Calu3 (cell line): Measurements from ENCODE around the gene MIPEP. TPM values are rescaled to one million over a fixed set of nuclear protein-coding genes. Genes with fewer than 3 reads are reported as not detected.

Experiments
- BruUV-seq: library from RNA; stranded (reverse); fragments of 400-500 nt; replicated peaks from 2 replicates; lab custom pipeline; 2021; lab: Mats Ljungman, UMichigan
- CTCF ChIA-PET: fragments of 300-600 bp; sonication (Branson Sonifier 250); formaldehyde crosslinking; loops from one replicate; lab custom pipeline; 2022; ENCODE audit warnings: antibody characterized with exemption; lab: Charles Lee
- DNase-seq: peaks from one replicate; pipeline ENCODE4 v3.0.0; 2022
- H3K27ac Mint-ChIP-seq: one replicate; pipeline ENCODE4 v1.8.0; 2022; ENCODE audit warnings: mixed read lengths; ENCODE audit not compliant: unreplicated experiment
- H3K27me3 Mint-ChIP-seq: one replicate; pipeline ENCODE4 v1.8.0; 2022; ENCODE audit warnings: mixed read lengths; ENCODE audit not compliant: unreplicated experiment
- H3K36me3 Mint-ChIP-seq: one replicate; pipeline ENCODE4 v1.8.0; 2022; ENCODE audit warnings: mild to moderate bottlenecking, moderate library complexity, mixed read lengths; ENCODE audit not compliant: insufficient read depth, unreplicated experiment
- H3K4me1 Mint-ChIP-seq: one replicate; pipeline ENCODE4 v1.8.0; 2022; ENCODE audit warnings: mild to moderate bottlenecking, low read depth, mixed read lengths; ENCODE audit not compliant: unreplicated experiment
- H3K4me3 Mint-ChIP-seq: one replicate; pipeline ENCODE4 v1.8.0; 2022; ENCODE audit warnings: mild to moderate bottlenecking, low read depth, moderate library complexity, mixed read lengths; ENCODE audit not compliant: unreplicated experiment
- H3K9me3 Mint-ChIP-seq: one replicate; pipeline ENCODE4 v1.8.0; 2022; ENCODE audit warnings: low read depth, mixed read lengths; ENCODE audit not compliant: unreplicated experiment
- CTCF ChIP-seq: fragments of 200-600 bp; IDR thresholded peaks from one replicate; pipeline ENCODE4 v1.8.0; 2022; ENCODE audit warnings: antibody characterized with exemption; ENCODE audit not compliant: unreplicated experiment
- intact Hi-C: fragments of 100-400 bp; cut with micrococcal nuclease; formaldehyde crosslinking; loops from one replicate; pipeline ENCODE4 v1.10.0; 2022; ENCODE audit not compliant: unreplicated experiment
- total RNA-seq: library from RNA; stranded (reverse); gene quantifications from 2 replicates; pipeline ENCODE4 v1.2.3, GENCODE V29; 2022

Gene MIPEP
- total RNA-seq, 1 experiment from 2014 or later = 25.2 TPM

- CTCF ChIA-PET = no interaction called here
- H3K4me3 Mint-ChIP-seq = no peak overlapping the region
- intact Hi-C loops = no loop called here
- H3K9me3 Mint-ChIP-seq = no peaks in the 10 kb centered on the region
- no peak for DNase-seq
- no peak overlapping the region for H3K27ac Mint-ChIP-seq
- no peaks in the 10 kb centered on the region for H3K27me3 Mint-ChIP-seq
- H3K4me1 Mint-ChIP-seq = peaks cover under 1% of the 10 kb centered on the region
- TF ChIP-seq CTCF = no peak
- BruUV-seq = no TSS peak
- no peaks in the 10 kb centered on the region for H3K36me3 Mint-ChIP-seq
These were observed 44.0 kb downstream of the MIPEP start for GRCh38 chr13:23845105-23845725.

GRCh38 chr13:23844132-23844531 lies 45.1 kb downstream of the MIPEP start:
- intact Hi-C loops = no loop called here
- Mint-ChIP-seq H3K27me3 (no peaks in the 10 kb centered on the region), H3K9me3 (no peaks in the 10 kb centered on the region), H3K27ac (no peak overlapping the region), H3K4me3 (no peak overlapping the region), H3K36me3 (no peaks in the 10 kb centered on the region), H3K4me1 (no peaks in the 10 kb centered on the region)
- no TSS peak for BruUV-seq
- no peak for TF ChIP-seq CTCF
- DNase-seq = no peak
- CTCF ChIA-PET = no interaction called here

GRCh38 chr13:23843436-23843835 lies 45.8 kb downstream of the MIPEP start:
- no peak for DNase-seq
- intact Hi-C loops = no loop called here
- no peak for TF ChIP-seq CTCF
- Mint-ChIP-seq H3K4me1 (no peaks in the 10 kb centered on the region), H3K27me3 (no peaks in the 10 kb centered on the region), H3K36me3 (no peaks in the 10 kb centered on the region), H3K27ac (no peak overlapping the region), H3K4me3 (no peak overlapping the region), H3K9me3 (no peaks in the 10 kb centered on the region)
- CTCF ChIA-PET = no interaction called here
- BruUV-seq = no TSS peak

GRCh38 chr13:23842406-23842805 lies 46.8 kb downstream of the MIPEP start:
- Mint-ChIP-seq H3K4me1 (no peaks in the 10 kb centered on the region), H3K27me3 (no peaks in the 10 kb centered on the region), H3K9me3 (no peaks in the 10 kb centered on the region), H3K4me3 (no peak overlapping the region), H3K27ac (no peak overlapping the region), H3K36me3 (no peaks in the 10 kb centered on the region)
- CTCF ChIA-PET = no interaction called here
- TF ChIP-seq CTCF = no peak
- no peak for DNase-seq
- intact Hi-C loops = no loop called here
- no TSS peak for BruUV-seq
